Measurements from ENCODE around the gene POPDC3. TPM values are rescaled to one million over a fixed set of nuclear protein-coding genes. Genes with fewer than 3 reads are reported as not detected.
A peak's percentile ranks its signal among the peaks of the same experiment; 100 is the strongest.

POPDC3 gene
- total RNA-seq, 1 experiment from 2014 or later, result 3.8 TPM

GRCh38 chr6:105200133-105200730, 20.4 kb upstream of the POPDC3 start:
- intact Hi-C loops (cut with micrococcal nuclease; ENCODE audit: unreplicated experiment), result no loop called here
- H3K27me3 Mint-ChIP-seq (ENCODE audit: unreplicated experiment), result no peaks in the 10 kb centered on the region
- BruUV-seq (replicated peaks), result no TSS peak
- CTCF ChIA-PET, result no interaction called here
- H3K4me1 Mint-ChIP-seq (ENCODE audit: low read depth, unreplicated experiment), result peaks cover 9% of the 10 kb centered on the region
- no peak for TF ChIP-seq CTCF (IDR thresholded peaks at IDR 0.05; ENCODE audit: unreplicated experiment)
- no peaks in the 10 kb centered on the region for H3K36me3 Mint-ChIP-seq (ENCODE audit: insufficient read depth, unreplicated experiment)
- no peak for DNase-seq
- no peaks in the 10 kb centered on the region for H3K9me3 Mint-ChIP-seq (ENCODE audit: low read depth, unreplicated experiment)
- H3K4me3 Mint-ChIP-seq (ENCODE audit: low read depth, unreplicated experiment), result no peak overlapping the region
- H3K27ac Mint-ChIP-seq (ENCODE audit: unreplicated experiment), result no peak overlapping the region

- no peak for TF ChIP-seq CTCF (IDR thresholded peaks at IDR 0.05; ENCODE audit: unreplicated experiment)
- H3K36me3 Mint-ChIP-seq (ENCODE audit: insufficient read depth, unreplicated experiment), result no peaks in the 10 kb centered on the region
- CTCF ChIA-PET, result no interaction called here
- DNase-seq, result no peak
- no TSS peak for BruUV-seq (replicated peaks)
- intact Hi-C loops (cut with micrococcal nuclease; ENCODE audit: unreplicated experiment), result no loop called here
- no peaks in the 10 kb centered on the region for H3K9me3 Mint-ChIP-seq (ENCODE audit: low read depth, unreplicated experiment)
- H3K4me3 Mint-ChIP-seq (ENCODE audit: low read depth, unreplicated experiment), result no peak overlapping the region
- H3K4me1 Mint-ChIP-seq (ENCODE audit: low read depth, unreplicated experiment), result peaks cover 9% of the 10 kb centered on the region
- no peaks in the 10 kb centered on the region for H3K27me3 Mint-ChIP-seq (ENCODE audit: unreplicated experiment)
- no peak overlapping the region for H3K27ac Mint-ChIP-seq (ENCODE audit: unreplicated experiment)
Measured at GRCh38 chr6:105199711-105200110, 19.9 kb upstream of the POPDC3 start.

GRCh38 chr6:105196076-105196475, 16.3 kb upstream of the POPDC3 start:
- Mint-ChIP-seq H3K27me3 (ENCODE audit: unreplicated experiment) (no peaks in the 10 kb centered on the region), H3K27ac (ENCODE audit: unreplicated experiment) (peak overlapping the region; percentile 46), H3K36me3 (ENCODE audit: insufficient read depth, unreplicated experiment) (no peaks in the 10 kb centered on the region), H3K9me3 (ENCODE audit: low read depth, unreplicated experiment) (no peaks in the 10 kb centered on the region), H3K4me1 (ENCODE audit: low read depth, unreplicated experiment) (peaks cover 9% of the 10 kb centered on the region), H3K4me3 (ENCODE audit: low read depth, unreplicated experiment) (no peak overlapping the region)
- no peak for TF ChIP-seq CTCF (IDR thresholded peaks at IDR 0.05; ENCODE audit: unreplicated experiment)
- BruUV-seq (replicated peaks), result no TSS peak
- no peak for DNase-seq
- intact Hi-C loops (cut with micrococcal nuclease; ENCODE audit: unreplicated experiment), result no loop called here
- CTCF ChIA-PET, result no interaction called here

- Mint-ChIP-seq H3K27ac (ENCODE audit: unreplicated experiment) (no peak overlapping the region), H3K36me3 (ENCODE audit: insufficient read depth, unreplicated experiment) (no peaks in the 10 kb centered on the region), H3K27me3 (ENCODE audit: unreplicated experiment) (no peaks in the 10 kb centered on the region), H3K4me1 (ENCODE audit: low read depth, unreplicated experiment) (peaks cover 9% of the 10 kb centered on the region), H3K9me3 (ENCODE audit: low read depth, unreplicated experiment) (no peaks in the 10 kb centered on the region), H3K4me3 (ENCODE audit: low read depth, unreplicated experiment) (no peak overlapping the region)
- intact Hi-C loops (cut with micrococcal nuclease; ENCODE audit: unreplicated experiment), result no loop called here
- CTCF ChIA-PET, result no interaction called here
- DNase-seq, result no peak
- TF ChIP-seq CTCF (IDR thresholded peaks at IDR 0.05; ENCODE audit: unreplicated experiment), result no peak
- BruUV-seq (replicated peaks), result no TSS peak
Measured at GRCh38 chr6:105194591-105194990, 14.8 kb upstream of the POPDC3 start.

Measured in Calu3 (cell line).